Measurements from ENCODE around the gene KRT12.

The KRT12 gene

DNA sequence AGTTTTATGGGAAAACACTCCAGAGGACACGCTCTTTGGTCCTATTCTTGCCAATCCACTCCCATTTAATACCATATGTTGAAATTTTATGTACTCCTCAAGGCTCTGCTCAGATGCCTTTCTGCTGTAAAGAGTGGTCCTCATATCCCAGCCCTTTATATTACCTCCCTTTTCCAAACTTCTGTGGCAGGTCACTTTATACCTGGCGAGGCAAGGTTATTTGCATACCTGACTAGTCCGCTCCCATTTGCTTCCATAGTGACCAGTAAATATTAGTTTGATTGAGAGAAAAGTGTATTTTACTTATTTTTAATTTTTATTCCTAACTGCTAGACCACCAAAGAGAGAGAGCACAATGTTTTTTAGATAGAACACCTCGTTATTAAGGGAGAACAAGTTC is 17.3 kb downstream of the KRT12 start:
- TF ChIP-seq, protein P1, sequence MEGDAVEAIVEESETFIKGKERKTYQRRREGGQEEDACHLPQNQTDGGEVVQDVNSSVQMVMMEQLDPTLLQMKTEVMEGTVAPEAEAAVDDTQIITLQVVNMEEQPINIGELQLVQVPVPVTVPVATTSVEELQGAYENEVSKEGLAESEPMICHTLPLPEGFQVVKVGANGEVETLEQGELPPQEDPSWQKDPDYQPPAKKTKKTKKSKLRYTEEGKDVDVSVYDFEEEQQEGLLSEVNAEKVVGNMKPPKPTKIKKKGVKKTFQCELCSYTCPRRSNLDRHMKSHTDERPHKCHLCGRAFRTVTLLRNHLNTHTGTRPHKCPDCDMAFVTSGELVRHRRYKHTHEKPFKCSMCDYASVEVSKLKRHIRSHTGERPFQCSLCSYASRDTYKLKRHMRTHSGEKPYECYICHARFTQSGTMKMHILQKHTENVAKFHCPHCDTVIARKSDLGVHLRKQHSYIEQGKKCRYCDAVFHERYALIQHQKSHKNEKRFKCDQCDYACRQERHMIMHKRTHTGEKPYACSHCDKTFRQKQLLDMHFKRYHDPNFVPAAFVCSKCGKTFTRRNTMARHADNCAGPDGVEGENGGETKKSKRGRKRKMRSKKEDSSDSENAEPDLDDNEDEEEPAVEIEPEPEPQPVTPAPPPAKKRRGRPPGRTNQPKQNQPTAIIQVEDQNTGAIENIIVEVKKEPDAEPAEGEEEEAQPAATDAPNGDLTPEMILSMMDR (IDR thresholded peaks at IDR 0.05): no peak

DNA sequence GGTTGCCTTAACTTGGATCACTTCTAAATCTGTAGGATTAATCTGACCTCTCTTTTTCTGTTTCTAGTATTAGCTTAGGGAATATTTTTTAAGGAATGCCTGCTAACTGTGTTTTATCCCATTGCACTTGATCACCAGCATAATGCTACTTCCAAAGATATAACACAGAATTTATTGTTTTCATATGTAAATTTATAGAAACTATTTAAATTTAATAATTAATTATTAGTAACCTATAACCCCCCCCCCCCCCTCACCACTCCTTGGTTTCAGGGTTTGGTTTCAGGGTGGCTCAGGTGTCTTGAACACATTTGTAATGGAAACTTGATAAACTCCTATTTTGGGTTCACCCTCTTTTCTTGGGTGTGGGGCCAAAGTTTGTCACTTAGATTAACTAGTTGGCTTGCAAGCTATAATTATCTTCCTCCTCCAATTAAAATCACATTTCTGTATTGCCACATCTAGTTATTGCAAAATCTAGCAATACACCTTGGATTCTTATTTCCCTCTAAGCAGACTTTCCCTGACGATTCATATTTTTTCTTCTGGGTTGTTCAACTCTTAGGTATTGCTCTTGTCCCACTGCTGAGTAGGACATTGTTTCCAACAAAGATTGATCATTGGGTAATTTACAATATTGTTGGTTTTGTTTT is 18.3 kb downstream of the KRT12 start:
- TF ChIP-seq, protein P1 (IDR thresholded peaks at IDR 0.05): no peak

DNA sequence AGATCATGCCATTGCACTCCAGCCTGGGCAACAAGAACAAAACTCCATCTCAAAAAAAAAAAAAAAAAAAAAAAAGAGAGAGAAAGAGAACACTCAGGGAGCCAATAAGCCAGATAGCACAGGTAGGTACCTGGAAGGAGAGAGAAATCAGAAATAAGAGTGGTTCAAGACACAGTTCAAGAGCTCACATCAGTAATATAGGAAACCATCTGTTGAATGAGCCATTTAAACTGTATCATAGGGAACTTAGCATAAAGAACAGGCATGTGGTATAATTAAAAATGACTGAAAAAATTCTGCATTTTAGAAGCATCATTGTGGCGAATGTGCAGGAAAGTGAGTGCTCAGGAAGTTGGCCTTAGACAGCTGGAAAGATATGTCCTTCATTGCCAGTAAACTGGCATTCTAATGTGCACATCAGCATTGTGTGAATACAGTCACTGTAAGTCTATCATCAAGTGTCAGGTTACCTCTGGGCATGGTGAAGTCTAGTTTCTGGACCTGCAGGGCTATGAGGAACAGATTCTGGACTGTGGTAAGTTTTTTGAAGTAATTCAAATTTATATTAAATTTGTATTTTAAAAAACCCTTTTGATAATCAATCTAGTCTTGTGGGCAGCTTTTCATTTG is 20.4 kb downstream of the KRT12 start:
- TF ChIP-seq, protein P1 (IDR thresholded peaks at IDR 0.05): no peak

DNA sequence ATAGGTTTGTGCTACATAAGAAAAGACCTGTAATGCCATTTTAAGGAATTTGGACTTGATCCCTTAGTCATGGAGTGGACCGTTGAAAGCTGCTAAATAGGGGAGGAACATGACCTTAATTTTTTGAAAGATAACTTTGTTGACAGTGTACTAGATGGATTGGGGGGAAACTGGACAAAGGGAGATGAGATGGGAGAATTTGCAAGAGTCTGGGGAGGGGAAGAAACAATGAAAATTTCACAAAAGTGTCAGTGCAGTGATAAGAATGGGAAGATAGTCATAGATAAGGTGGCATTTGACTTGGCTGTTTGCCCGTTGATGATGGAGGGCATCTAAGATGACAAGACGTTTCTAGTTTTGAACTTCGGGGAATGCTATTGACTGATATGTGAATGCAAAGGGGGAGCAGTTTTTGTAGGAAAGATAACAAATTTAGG is 22.3 kb downstream of the KRT12 start:
- TF ChIP-seq, protein P1 (IDR thresholded peaks at IDR 0.05): no peak

DNA sequence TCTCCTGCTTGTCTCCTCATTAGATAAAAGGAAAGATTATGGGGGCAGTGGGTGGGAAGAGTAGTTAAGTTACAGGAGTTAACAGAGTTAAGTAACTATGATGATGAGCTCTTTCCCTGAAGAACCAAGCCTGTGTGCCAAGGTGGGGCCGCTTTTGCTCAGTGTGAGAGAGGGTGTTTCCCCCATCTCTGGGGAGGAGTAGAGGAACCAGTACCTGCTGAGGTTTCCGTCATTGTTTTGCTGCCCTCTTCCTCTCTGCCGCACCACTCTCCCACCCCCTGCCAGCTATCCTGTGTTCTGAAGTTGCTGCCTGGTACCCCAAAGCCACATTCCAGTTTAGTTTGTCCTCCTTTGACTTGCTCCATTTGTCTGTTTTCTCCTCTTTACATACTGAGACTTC is 23.8 kb downstream of the KRT12 start:
- TF ChIP-seq, protein P1 (IDR thresholded peaks at IDR 0.05): no peak

DNA sequence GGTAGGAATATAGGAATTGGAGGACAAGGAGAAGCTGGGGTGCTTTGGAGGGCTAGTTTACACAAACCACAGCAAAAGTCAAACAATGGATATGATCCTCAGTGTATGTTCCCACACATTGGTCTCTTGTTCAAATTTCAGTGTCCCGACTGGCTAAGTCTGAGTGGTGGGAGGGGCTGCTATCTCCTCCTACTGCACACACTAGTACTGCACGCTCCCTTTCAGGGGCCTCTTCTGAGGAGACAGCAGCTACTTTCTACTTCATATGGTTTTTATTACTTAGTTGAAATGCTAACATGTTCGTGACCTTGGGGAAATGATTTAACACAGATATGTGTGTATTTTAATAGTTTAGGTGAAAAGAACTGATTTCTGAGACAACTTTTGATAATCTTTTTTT is 25.8 kb downstream of the KRT12 start:
- TF ChIP-seq, protein P1 (IDR thresholded peaks at IDR 0.05): no peak

DNA sequence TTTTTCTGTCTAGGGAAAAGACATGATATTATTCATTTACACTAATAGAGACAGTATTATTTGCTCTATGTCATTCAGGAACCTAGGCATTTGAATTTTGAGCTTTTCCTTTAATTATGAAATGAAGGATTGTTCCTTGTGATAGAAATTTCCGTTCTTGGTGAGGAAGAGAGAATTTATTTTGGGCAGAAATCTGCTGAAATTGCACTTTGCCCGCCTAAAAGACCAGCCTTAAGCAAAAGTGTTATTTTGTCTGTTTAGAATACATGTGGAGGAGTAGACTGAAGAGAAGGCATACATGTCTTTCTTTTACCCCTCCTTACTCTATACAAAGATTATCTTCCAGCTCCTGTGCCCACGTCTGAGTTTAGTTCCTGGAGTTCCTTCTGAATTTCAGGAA is 27.8 kb downstream of the KRT12 start:
- TF ChIP-seq, protein P1 (IDR thresholded peaks at IDR 0.05): no peak

All from LNCAP (cell line).